Heart left ventricle (tissue), 13 donors: ENCODE data around the gene SRRD.

Experiments
- POLR2A ChIP-seq, 2 donors: fragments of 450-650 bp; IDR thresholded peaks; one replicate each; pipeline ENCODE4 v1.6.1; 2017; ENCODE audit warnings: antibody characterized with exemption in 2 of 2, mild to moderate bottlenecking in 2 of 2, moderate library complexity in 2 of 2
- TF ChIP-seq, protein P1 (sequence below), 12 donors: fragments of 200-600 bp; sonication (generic) in 4 of 12; IDR thresholded peaks; one replicate each; pipeline versions ENCODE4 v1.5.0 to v1.8.0; 2018 to 2022; ENCODE audit warnings: antibody characterized with exemption in 12 of 12, mild to moderate bottlenecking in 5 of 12
- donor health status: ischemic (EF 13 %, LVEDD 7.1; RV severe dilation, severe dysfunction).
- donor health status: DM: no; HTN: yes; CAD: no.
- donor health status: DM: no; HTN: no; CAD: no.
- donor health status: ischemic (EF 25% LVEDD 6.9; RV normal size, moderate dysfunction).
- donor health status: ischemic (EF 25% LVEDD 5.7; RV mildly dilated, moderate dysfunction).
- donor health status: ischemic (EF 35%, LVEDD 5.7; RV mildly dilated, moderate dysfunction).
- donor health status: nonischemic (EF 11% LVEDD 7.7; RV severe dilation, severe dysfunction).
- donor health status: DM: yes; HTN: yes; CAD: no.
- donor health status: PGD.
- donor health status: ischemic (EF 29% LVEDD 5.4; RV normal size, mild dysfunction).
- donor health status: nonischemic (EF 23%, LVEDD 6.1; RV moderate dilation, normal function).

GRCh38 chr22:26448941-26449340 is 34.7 kb upstream of the SRRD start:
- TF ChIP-seq, protein P1, sequence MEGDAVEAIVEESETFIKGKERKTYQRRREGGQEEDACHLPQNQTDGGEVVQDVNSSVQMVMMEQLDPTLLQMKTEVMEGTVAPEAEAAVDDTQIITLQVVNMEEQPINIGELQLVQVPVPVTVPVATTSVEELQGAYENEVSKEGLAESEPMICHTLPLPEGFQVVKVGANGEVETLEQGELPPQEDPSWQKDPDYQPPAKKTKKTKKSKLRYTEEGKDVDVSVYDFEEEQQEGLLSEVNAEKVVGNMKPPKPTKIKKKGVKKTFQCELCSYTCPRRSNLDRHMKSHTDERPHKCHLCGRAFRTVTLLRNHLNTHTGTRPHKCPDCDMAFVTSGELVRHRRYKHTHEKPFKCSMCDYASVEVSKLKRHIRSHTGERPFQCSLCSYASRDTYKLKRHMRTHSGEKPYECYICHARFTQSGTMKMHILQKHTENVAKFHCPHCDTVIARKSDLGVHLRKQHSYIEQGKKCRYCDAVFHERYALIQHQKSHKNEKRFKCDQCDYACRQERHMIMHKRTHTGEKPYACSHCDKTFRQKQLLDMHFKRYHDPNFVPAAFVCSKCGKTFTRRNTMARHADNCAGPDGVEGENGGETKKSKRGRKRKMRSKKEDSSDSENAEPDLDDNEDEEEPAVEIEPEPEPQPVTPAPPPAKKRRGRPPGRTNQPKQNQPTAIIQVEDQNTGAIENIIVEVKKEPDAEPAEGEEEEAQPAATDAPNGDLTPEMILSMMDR (IDR thresholded peaks at IDR 0.05), result no peak
- TF ChIP-seq POLR2A (IDR thresholded peaks at IDR 0.05), result no peak
